KMS-11 (cell line): ENCODE measurements around the gene NKAIN4.

Source experiments
- H2AFZ ChIP-seq: fragments of 200-600 bp; sonication (generic); 2 replicates; pipeline ENCODE4 v1.6.1; 2016; ENCODE audit warnings: antibody characterized with exemption, mixed run types, low read depth
- H3K27ac ChIP-seq: fragments of 200-600 bp; sonication (generic); 2 replicates; pipeline ENCODE4 v1.6.1; 2016; ENCODE audit warnings: mild to moderate bottlenecking, mixed run types
- H3K27me3 ChIP-seq: fragments of 200-600 bp; sonication (generic); 2 replicates; pipeline ENCODE4 v1.6.1; 2017; ENCODE audit warnings: mild to moderate bottlenecking, low read depth, mixed run types, moderate library complexity; ENCODE audit not compliant: insufficient read depth
- H3K36me3 ChIP-seq: fragments of 200-600 bp; sonication (generic); 2 replicates; pipeline ENCODE4 v1.6.1; 2017; ENCODE audit warnings: mild to moderate bottlenecking, mixed run types; ENCODE audit not compliant: insufficient read depth
- H3K4me1 ChIP-seq: fragments of 200-600 bp; sonication (generic); 2 replicates; pipeline ENCODE4 v1.6.1; 2016; ENCODE audit warnings: mild to moderate bottlenecking, low read depth, mixed run types; ENCODE audit not compliant: poor library complexity, severe bottlenecking
- H3K4me2 ChIP-seq: fragments of 200-600 bp; sonication (generic); 2 replicates; pipeline ENCODE4 v1.7.0; 2016; ENCODE audit warnings: mild to moderate bottlenecking, mixed run types
- H3K4me3 ChIP-seq: fragments of 200-600 bp; sonication (generic); IDR thresholded peaks from 2 replicates; pipeline ENCODE4 v1.6.1; 2017; ENCODE audit warnings: low read depth, low read length, mixed read lengths; ENCODE audit not compliant: insufficient read depth
- H3K79me2 ChIP-seq: fragments of 200-600 bp; sonication (generic); 2 replicates; pipeline ENCODE4 v1.6.1; 2016; ENCODE audit warnings: low read depth, mixed run types; ENCODE audit not compliant: insufficient read depth
- H3K9ac ChIP-seq: fragments of 200-600 bp; sonication (generic); 2 replicates; pipeline ENCODE4 v1.6.1; 2016; ENCODE audit warnings: mild to moderate bottlenecking, mixed run types
- H4K20me1 ChIP-seq: fragments of 200-600 bp; sonication (generic); 2 replicates; pipeline ENCODE4 v1.6.1; 2016; ENCODE audit warnings: mild to moderate bottlenecking, mixed run types; ENCODE audit not compliant: insufficient read depth
- CTCF ChIP-seq: fragments of 200-600 bp; sonication (generic); conservative IDR thresholded peaks from 2 replicates; pipeline ENCODE4 v1.6.1; 2017; ENCODE audit warnings: low read depth, mild to moderate bottlenecking, antibody characterized with exemption, low read length, moderate library complexity, mixed read lengths

NKAIN4 gene

GRCh38 chr20:63225082-63225454, 29.2 kb downstream of the NKAIN4 start:
- Histone ChIP-seq H3K4me1 (peaks cover 3% of the 10 kb centered on the region), H3K27ac (no peak overlapping the region), H3K9ac (no peak overlapping the region), H4K20me1 (no peaks in the 10 kb centered on the region), H3K4me2 (no peak overlapping the region), H3K4me3 (no peak overlapping the region), H3K79me2 (no peaks in the 10 kb centered on the region), H3K36me3 (no peaks in the 10 kb centered on the region), H2AFZ (no peak overlapping the region), H3K27me3 (peaks cover 93% of the 10 kb centered on the region)
- no peak for TF ChIP-seq CTCF

GRCh38 chr20:63224412-63225081, 29.7 kb downstream of the NKAIN4 start:
- Histone ChIP-seq H3K9ac (no peak overlapping the region), H3K27me3 (peaks cover 93% of the 10 kb centered on the region), H3K36me3 (no peaks in the 10 kb centered on the region), H3K4me1 (peaks cover 3% of the 10 kb centered on the region), H4K20me1 (no peaks in the 10 kb centered on the region), H2AFZ (no peak overlapping the region), H3K4me3 (no peak overlapping the region), H3K79me2 (no peaks in the 10 kb centered on the region), H3K27ac (no peak overlapping the region), H3K4me2 (no peak overlapping the region)
- TF ChIP-seq CTCF, result no peak

GRCh38 chr20:63223826-63224207, 30.4 kb downstream of the NKAIN4 start:
- no peak for TF ChIP-seq CTCF
- H3K4me1 ChIP-seq, result peaks cover 3% of the 10 kb centered on the region
- H3K27me3 ChIP-seq, result peaks cover 91% of the 10 kb centered on the region
- no peak overlapping the region for H2AFZ ChIP-seq
- H3K9ac ChIP-seq, result no peak overlapping the region
- no peaks in the 10 kb centered on the region for H4K20me1 ChIP-seq
- no peaks in the 10 kb centered on the region for H3K79me2 ChIP-seq
- no peaks in the 10 kb centered on the region for H3K36me3 ChIP-seq
- H3K27ac ChIP-seq, result no peak overlapping the region
- no peak overlapping the region for H3K4me2 ChIP-seq
- no peak overlapping the region for H3K4me3 ChIP-seq

- H3K36me3 ChIP-seq, result no peaks in the 10 kb centered on the region
- no peak overlapping the region for H3K27ac ChIP-seq
- H3K4me3 ChIP-seq, result no peak overlapping the region
- H2AFZ ChIP-seq, result no peak overlapping the region
- no peaks in the 10 kb centered on the region for H4K20me1 ChIP-seq
- TF ChIP-seq CTCF, result peak; percentile 93
- no peaks in the 10 kb centered on the region for H3K79me2 ChIP-seq
- H3K4me1 ChIP-seq, result peaks cover 3% of the 10 kb centered on the region
- H3K9ac ChIP-seq, result no peak overlapping the region
- H3K4me2 ChIP-seq, result no peak overlapping the region
- H3K27me3 ChIP-seq, result peaks cover 90% of the 10 kb centered on the region
Observed at GRCh38 chr20:63223121-63223825, 31.0 kb downstream of the NKAIN4 start.
